ENCODE measurements around the gene WNK2. TPM values are rescaled to one million over a fixed set of nuclear protein-coding genes. Genes with fewer than 3 reads are reported as not detected.

WNK2 gene
- total RNA-seq, 2 donors from 2014 or later, result not detected

DNA sequence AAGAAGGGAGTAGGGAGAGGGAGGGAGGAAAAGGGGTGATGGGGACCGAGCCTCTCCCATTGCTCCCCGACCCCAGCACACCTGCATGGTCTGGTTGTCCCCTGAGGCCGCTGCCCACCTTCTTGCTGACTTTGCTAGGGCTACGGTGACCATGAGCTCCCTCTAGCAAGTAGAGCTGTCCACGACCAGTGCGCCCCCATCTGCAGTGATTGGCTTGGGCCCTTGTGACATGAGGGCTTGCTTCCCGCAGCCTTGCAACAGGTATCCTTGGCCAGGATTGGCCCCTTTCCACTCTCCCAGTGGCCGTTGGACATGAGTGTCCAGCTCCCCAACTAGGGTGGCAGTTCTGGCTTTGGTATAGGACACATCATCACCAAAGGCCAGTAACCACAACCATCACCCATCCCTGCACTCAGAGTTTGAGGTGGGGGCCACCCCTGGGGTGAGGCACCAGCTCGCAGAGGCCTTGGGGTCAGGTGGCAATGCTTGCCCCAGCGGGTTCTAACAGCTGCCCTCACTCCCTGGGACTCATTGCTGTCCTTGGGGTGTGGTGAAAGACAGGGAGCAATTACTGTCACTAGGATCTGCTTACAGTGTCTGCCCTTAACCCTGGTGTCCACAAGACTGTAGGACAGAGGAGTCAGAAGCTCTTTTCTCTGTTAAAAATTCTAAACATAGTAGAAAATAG is 32.7 kb upstream of the WNK2 start:
- DNase-seq (ENCODE audit: low spot score) (no peak), ATAC-seq (no peak)
- peaks cover 4% of the 10 kb centered on the region for H3K9me3 Mint-ChIP-seq
- H3K27ac Mint-ChIP-seq, result peak overlapping the region in 1 of 2 donors; percentile 79
- peaks cover 21 to 27% of the 10 kb centered on the region in 2 donors for H3K4me1 Mint-ChIP-seq (ENCODE audit: low read depth in 2 of 2)
- H3K4me3 Mint-ChIP-seq, result no peak overlapping the region
- H3K36me3 Mint-ChIP-seq, result peaks cover 8% of the 10 kb centered on the region
- H3K27me3 Mint-ChIP-seq, result no peaks in the 10 kb centered on the region

DNA sequence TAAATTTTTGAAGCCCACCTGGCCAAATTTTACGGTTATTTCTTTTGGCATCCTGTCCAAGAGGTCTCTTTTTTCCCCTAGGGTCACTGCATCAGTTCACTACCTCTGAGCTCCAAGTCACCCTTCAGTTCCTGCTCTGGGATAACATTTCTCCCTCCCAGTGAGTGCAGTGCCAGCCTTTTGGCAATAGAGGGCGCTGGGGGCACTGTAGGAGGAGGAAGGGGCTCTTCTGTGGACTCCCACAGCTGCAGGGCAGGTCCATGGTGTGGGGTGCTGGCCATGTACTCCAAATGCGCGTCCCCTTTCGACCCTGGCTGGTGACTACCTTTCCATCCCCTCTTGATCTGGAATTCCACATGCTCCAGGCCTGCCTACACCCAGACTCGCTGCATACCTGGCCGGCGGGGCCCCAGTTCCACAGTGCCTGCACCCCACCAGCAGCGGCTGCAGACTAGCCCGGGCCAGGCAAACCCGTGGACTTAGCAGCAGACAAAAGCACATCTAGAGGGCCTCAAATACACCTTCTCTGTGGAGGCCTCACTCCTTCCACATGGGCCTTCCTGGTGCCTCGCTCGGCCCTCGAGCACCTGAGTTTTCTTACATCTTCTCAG is 29.5 kb upstream of the WNK2 start:
- Mint-ChIP-seq H3K9me3 (no peaks in the 10 kb centered on the region), H3K27ac (no peak overlapping the region), H3K4me3 (no peak overlapping the region), H3K27me3 (peaks cover 0 to under 1% of the 10 kb centered on the region in 2 donors), H3K4me1 (ENCODE audit: low read depth in 2 of 2) (peaks cover 15 to 25% of the 10 kb centered on the region in 2 donors), H3K36me3 (no peaks in the 10 kb centered on the region)
- ATAC-seq (no peak), DNase-seq (ENCODE audit: low spot score) (no peak)

GRCh38 chr9:93155716-93156474 is 28.0 kb upstream of the WNK2 start:
- Mint-ChIP-seq H3K36me3 (no peaks in the 10 kb centered on the region), H3K27ac (peak overlapping the region; percentile 59 to 77), H3K4me1 (ENCODE audit: low read depth in 2 of 2) (peaks cover 17 to 22% of the 10 kb centered on the region in 2 donors), H3K4me3 (no peak overlapping the region), H3K9me3 (no peaks in the 10 kb centered on the region), H3K27me3 (peaks cover 0 to 3% of the 10 kb centered on the region in 2 donors)
- ATAC-seq, result peak in 1 of 2 donors; percentile 36
- DNase-seq (ENCODE audit: low spot score), result no peak

DNA sequence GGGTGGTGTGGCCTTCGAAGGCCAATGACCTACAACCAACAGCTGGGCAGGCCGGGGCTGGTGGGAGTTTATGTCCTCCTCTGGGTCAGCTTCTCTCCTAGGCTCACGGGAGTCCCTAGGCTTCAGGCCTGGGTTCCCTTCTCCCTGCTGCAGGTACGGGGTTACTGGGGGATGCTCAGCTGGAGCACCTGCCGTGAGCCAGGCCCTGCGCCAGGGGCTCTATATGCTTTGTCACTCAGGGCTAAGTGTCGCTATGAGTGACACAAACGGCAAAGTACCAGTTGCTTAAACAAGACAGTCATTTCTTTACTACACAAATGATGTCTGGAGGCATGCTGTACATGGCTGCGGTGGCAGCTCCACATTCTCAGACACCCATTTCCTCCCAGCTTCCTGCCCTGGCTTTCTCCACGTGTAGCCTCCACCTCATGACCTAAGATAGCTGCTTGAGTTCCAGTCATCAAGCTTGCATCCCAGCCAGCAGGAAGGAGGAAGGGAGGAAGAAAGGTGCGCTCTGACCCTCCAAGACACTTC is 27.4 kb upstream of the WNK2 start:
- Mint-ChIP-seq H3K9me3 (no peaks in the 10 kb centered on the region), H3K4me1 (ENCODE audit: low read depth in 2 of 2) (peaks cover 17 to 22% of the 10 kb centered on the region in 2 donors), H3K36me3 (no peaks in the 10 kb centered on the region), H3K4me3 (no peak overlapping the region), H3K27ac (peak overlapping the region; percentile 59 to 77), H3K27me3 (peaks cover 0 to 3% of the 10 kb centered on the region in 2 donors)
- ATAC-seq (peak; percentile 82 to 94), DNase-seq (ENCODE audit: low spot score) (no peak)

- H3K4me3 Mint-ChIP-seq, result no peak overlapping the region
- H3K27me3 Mint-ChIP-seq, result peaks cover 0 to 3% of the 10 kb centered on the region in 2 donors
- DNase-seq (ENCODE audit: low spot score) (peak; percentile 75), ATAC-seq (peak; percentile 72 to 88)
- no peaks in the 10 kb centered on the region for H3K36me3 Mint-ChIP-seq
- H3K27ac Mint-ChIP-seq, result no peak overlapping the region
- H3K9me3 Mint-ChIP-seq, result no peaks in the 10 kb centered on the region
- H3K4me1 Mint-ChIP-seq (ENCODE audit: low read depth in 2 of 2), result peaks cover 17 to 22% of the 10 kb centered on the region in 2 donors
Observed at GRCh38 chr9:93159601-93160471, 24.1 kb upstream of the WNK2 start.

DNA sequence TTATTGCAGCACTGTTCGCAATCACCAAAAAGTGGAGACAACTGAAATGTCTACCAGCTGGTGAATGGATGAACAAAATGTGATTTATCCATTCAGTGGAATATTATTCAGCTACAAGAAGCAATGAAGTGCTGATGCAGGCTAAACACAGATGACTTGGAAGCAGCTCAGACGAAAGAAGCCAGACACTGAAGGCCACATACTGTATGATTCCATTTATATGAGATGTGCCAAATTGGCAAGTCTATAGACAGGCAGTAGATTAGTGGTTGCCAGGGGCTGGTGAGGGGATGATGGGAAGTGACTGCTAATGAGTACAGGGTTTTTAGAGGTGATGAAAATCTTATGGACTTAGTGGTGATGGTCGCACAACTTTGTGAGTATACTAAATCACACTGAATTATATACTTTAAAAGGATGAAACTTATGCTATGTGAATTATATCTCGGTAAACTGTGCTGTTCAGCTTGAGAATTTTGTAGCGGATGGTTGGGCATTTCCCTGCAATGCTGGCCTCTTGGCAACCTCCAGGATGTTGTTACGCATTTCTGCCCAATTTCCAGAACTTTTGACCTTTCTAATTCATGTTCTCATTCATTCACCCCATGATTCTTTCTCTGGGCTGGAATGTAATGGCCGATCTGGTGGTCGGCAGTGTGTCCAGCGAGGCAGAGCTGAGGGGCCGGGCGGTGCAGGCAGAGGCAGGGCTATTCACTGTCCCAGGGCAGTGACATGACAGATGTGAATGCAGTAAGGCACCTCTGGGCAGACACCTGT is 22.0 kb upstream of the WNK2 start:
- ATAC-seq (no peak), DNase-seq (ENCODE audit: low spot score) (no peak)
- Mint-ChIP-seq H3K27me3 (peaks cover 0 to 7% of the 10 kb centered on the region in 2 donors), H3K27ac (no peak overlapping the region), H3K9me3 (no peaks in the 10 kb centered on the region), H3K4me3 (no peak overlapping the region), H3K36me3 (no peaks in the 10 kb centered on the region), H3K4me1 (ENCODE audit: low read depth in 2 of 2) (peaks cover 6% of the 10 kb centered on the region in 2 donors)

- peaks cover 0 to 9% of the 10 kb centered on the region in 2 donors for H3K27me3 Mint-ChIP-seq
- H3K4me3 Mint-ChIP-seq, result no peak overlapping the region
- H3K4me1 Mint-ChIP-seq (ENCODE audit: low read depth in 2 of 2), result peaks cover 6% of the 10 kb centered on the region in 2 donors
Observed at GRCh38 chr9:93164085-93164484, 19.9 kb upstream of the WNK2 start.

DNA sequence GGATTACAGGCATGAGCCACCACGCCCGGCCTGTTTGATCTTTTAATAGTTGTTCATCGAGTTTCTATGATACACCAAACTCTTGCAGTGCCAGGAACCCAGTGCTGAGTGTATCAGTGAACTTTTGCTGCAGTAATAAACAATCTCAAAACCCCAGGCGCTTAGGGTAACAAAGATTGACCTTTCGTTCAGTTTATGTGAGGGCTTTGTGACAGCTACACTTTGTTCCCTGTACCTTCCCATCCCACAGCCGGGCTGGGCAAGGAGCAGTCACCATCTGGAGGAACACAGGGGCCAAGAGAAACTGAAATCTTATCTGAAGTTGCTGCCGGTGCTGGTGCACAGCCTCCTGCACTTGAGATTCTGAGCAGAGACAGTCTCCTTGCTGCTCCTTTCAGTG is 17.2 kb upstream of the WNK2 start:
- Mint-ChIP-seq H3K4me3 (no peak overlapping the region), H3K27ac (no peak overlapping the region), H3K9me3 (no peaks in the 10 kb centered on the region), H3K27me3 (peaks cover 0 to 12% of the 10 kb centered on the region in 2 donors), H3K4me1 (ENCODE audit: low read depth in 2 of 2) (no peaks in the 10 kb centered on the region), H3K36me3 (no peaks in the 10 kb centered on the region)
- DNase-seq (ENCODE audit: low spot score) (no peak), ATAC-seq (no peak)

More at GRCh38 chr9:93164085-93164484, 19.9 kb upstream of the WNK2 start:
- DNase-seq (ENCODE audit: low spot score) (no peak), ATAC-seq (no peak)
- no peaks in the 10 kb centered on the region for H3K36me3 Mint-ChIP-seq
- H3K9me3 Mint-ChIP-seq, result no peaks in the 10 kb centered on the region
- no peak overlapping the region for H3K27ac Mint-ChIP-seq

GRCh38 chr9:93167185-93167584 is 16.8 kb upstream of the WNK2 start:
- Mint-ChIP-seq H3K27ac (no peak overlapping the region), H3K4me3 (no peak overlapping the region), H3K4me1 (ENCODE audit: low read depth in 2 of 2) (no peaks in the 10 kb centered on the region), H3K9me3 (no peaks in the 10 kb centered on the region), H3K27me3 (peaks cover 0 to 13% of the 10 kb centered on the region in 2 donors), H3K36me3 (no peaks in the 10 kb centered on the region)
- no peak for ATAC-seq
- no peak for DNase-seq (ENCODE audit: low spot score)

GRCh38 chr9:93167838-93168237 is 16.1 kb upstream of the WNK2 start:
- Mint-ChIP-seq H3K4me1 (ENCODE audit: low read depth in 2 of 2) (no peaks in the 10 kb centered on the region), H3K9me3 (no peaks in the 10 kb centered on the region), H3K36me3 (no peaks in the 10 kb centered on the region), H3K27ac (no peak overlapping the region), H3K4me3 (no peak overlapping the region), H3K27me3 (peaks cover 0 to 15% of the 10 kb centered on the region in 2 donors)
- ATAC-seq, result no peak
- no peak for DNase-seq (ENCODE audit: low spot score)

- Mint-ChIP-seq H3K9me3 (no peaks in the 10 kb centered on the region), H3K27me3 (peaks cover 0 to 15% of the 10 kb centered on the region in 2 donors), H3K4me3 (no peak overlapping the region), H3K4me1 (ENCODE audit: low read depth in 2 of 2) (peaks cover 0 to 3% of the 10 kb centered on the region in 2 donors), H3K27ac (no peak overlapping the region), H3K36me3 (no peaks in the 10 kb centered on the region)
- DNase-seq (ENCODE audit: low spot score), result no peak
- no peak for ATAC-seq
Observed at GRCh38 chr9:93168581-93168980, 15.4 kb upstream of the WNK2 start.

DNA sequence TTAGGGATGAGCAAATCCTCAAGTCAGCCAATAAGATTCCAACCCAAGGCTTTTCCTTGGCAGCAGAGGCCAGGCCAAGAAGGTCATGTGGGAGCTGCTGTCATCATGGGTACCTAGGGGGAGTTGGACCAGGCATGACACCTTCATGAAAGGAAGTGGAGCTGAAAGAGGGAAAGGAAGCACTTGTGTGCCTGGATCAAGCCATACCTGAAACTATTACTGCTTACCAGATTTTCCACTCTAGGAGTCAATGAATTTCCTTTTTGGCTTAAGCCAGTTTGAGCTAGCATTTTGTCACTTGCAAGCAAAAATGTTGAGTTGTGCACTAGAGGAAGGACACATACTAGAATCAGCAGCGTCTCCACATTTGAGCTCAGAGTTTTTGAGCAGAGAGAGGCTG is 14.5 kb upstream of the WNK2 start:
- H3K27me3 Mint-ChIP-seq, result peaks cover 0 to 15% of the 10 kb centered on the region in 2 donors
- H3K9me3 Mint-ChIP-seq, result no peaks in the 10 kb centered on the region
- DNase-seq (ENCODE audit: low spot score) (no peak), ATAC-seq (no peak)
- H3K4me1 Mint-ChIP-seq (ENCODE audit: low read depth in 2 of 2), result peaks cover 3 to 6% of the 10 kb centered on the region in 2 donors
- H3K4me3 Mint-ChIP-seq, result no peak overlapping the region
- H3K27ac Mint-ChIP-seq, result no peak overlapping the region
- no peaks in the 10 kb centered on the region for H3K36me3 Mint-ChIP-seq
